WTC11 (cell line): ENCODE measurements around the gene GRM8. TPM values are rescaled to one million over a fixed set of nuclear protein-coding genes. Genes with fewer than 3 reads are reported as not detected.

Source experiments
- ATAC-seq: fragments of 200-7000 bp; cut with Tn5 transposase; 2 replicates; pipeline ENCODE4 v1.10.0; 2021; ENCODE audit warnings: mild to moderate bottlenecking, moderate library complexity
- CTCF ChIA-PET: fragments of 300-600 bp; sonication (Branson Sonifier 250); formaldehyde crosslinking; loops from one replicate; lab custom pipeline; 2021; ENCODE audit warnings: antibody characterized with exemption; lab: Charles Lee
- POLR2A ChIA-PET: fragments of 350-600 bp; sonication (Branson Sonifier 250); formaldehyde crosslinking; loops from one replicate; lab custom pipeline; 2021; ENCODE audit warnings: antibody characterized with exemption; lab: Charles Lee
- DNase-seq: peaks from one replicate; pipeline ENCODE4 v3.0.0; 2021; ENCODE audit warnings: low spot score
- H3K27ac Mint-ChIP-seq: 2 replicates; pipeline ENCODE4 v1.8.0; 2021; ENCODE audit warnings: mixed read lengths
- H3K27me3 Mint-ChIP-seq: 2 replicates; pipeline ENCODE4 v1.8.0; 2021; ENCODE audit warnings: low read depth, mild to moderate bottlenecking, moderate library complexity, mixed read lengths
- H3K36me3 Mint-ChIP-seq: 2 replicates; pipeline ENCODE4 v1.8.0; 2021; ENCODE audit warnings: mixed read lengths
- H3K4me1 Mint-ChIP-seq: 2 replicates; pipeline ENCODE4 v1.8.0; 2022; ENCODE audit warnings: mixed read lengths
- H3K4me3 Mint-ChIP-seq: 2 replicates; pipeline ENCODE4 v1.8.0; 2021; ENCODE audit warnings: mild to moderate bottlenecking, moderate library complexity, mixed read lengths
- H3K9me3 Mint-ChIP-seq: 2 replicates; pipeline ENCODE4 v1.8.0; 2021; ENCODE audit warnings: mixed read lengths
- ATF1 ChIP-seq: sonication (generic); formaldehyde crosslinking; IDR thresholded peaks from 2 replicates; pipeline ENCODE4 v1.8.1; 2023; ENCODE audit warnings: mild to moderate bottlenecking, moderate library complexity, missing genetic modification reagents
- ATF3 ChIP-seq: sonication (generic); formaldehyde crosslinking; conservative IDR thresholded peaks from 2 replicates; pipeline ENCODE4 v1.8.1; 2022; ENCODE audit warnings: mild to moderate bottlenecking, missing genetic modification reagents
- ATF6 ChIP-seq: sonication (generic); formaldehyde crosslinking; IDR thresholded peaks from 2 replicates; pipeline ENCODE4 v1.8.1; 2023; ENCODE audit warnings: mild to moderate bottlenecking, missing genetic modification reagents
- ERG ChIP-seq: fragments of 250-450 bp; sonication (Bioruptor Pico); IDR thresholded peaks from 2 replicates; pipeline ENCODE4 v1.8.0; 2021; ENCODE audit warnings: mild to moderate bottlenecking
- ETV6 ChIP-seq: sonication (generic); formaldehyde crosslinking; IDR thresholded peaks from 2 replicates; pipeline ENCODE4 v1.8.1; 2022; ENCODE audit warnings: mild to moderate bottlenecking, missing genetic modification reagents
- FOXJ3 ChIP-seq: sonication (generic); formaldehyde crosslinking; IDR thresholded peaks from 2 replicates; pipeline ENCODE4 v1.9.0; 2021; ENCODE audit warnings: missing genetic modification reagents, mild to moderate bottlenecking, borderline replicate concordance
- FOXP4 ChIP-seq: sonication (generic); formaldehyde crosslinking; IDR thresholded peaks from 2 replicates; pipeline ENCODE4 v1.8.0; 2022; ENCODE audit warnings: mild to moderate bottlenecking, missing genetic modification reagents
- IRF2 ChIP-seq: sonication (generic); formaldehyde crosslinking; IDR thresholded peaks from 2 replicates; pipeline ENCODE4 v1.8.0; 2022; ENCODE audit warnings: low read depth, missing genetic modification reagents, borderline replicate concordance
- MYBL2 ChIP-seq: sonication (generic); formaldehyde crosslinking; IDR thresholded peaks from 2 replicates; pipeline ENCODE4 v1.8.1; 2023; ENCODE audit warnings: mild to moderate bottlenecking, moderate library complexity, missing genetic modification reagents
- NFATC4 ChIP-seq: fragments of 250-450 bp; sonication (Bioruptor Pico); IDR thresholded peaks from 2 replicates; pipeline ENCODE4 v1.9.0; 2021; ENCODE audit warnings: mild to moderate bottlenecking
- RELA ChIP-seq: sonication (generic); formaldehyde crosslinking; IDR thresholded peaks from 2 replicates; pipeline ENCODE4 v1.8.1; 2022; ENCODE audit warnings: missing genetic modification reagents, mild to moderate bottlenecking, borderline replicate concordance
- STAT6 ChIP-seq: sonication (generic); formaldehyde crosslinking; conservative IDR thresholded peaks from 2 replicates; pipeline ENCODE4 v1.8.1; 2023; ENCODE audit warnings: mild to moderate bottlenecking, low read depth, missing genetic modification reagents, moderate library complexity
- TEAD4 ChIP-seq: sonication (generic); formaldehyde crosslinking; IDR thresholded peaks from 2 replicates; pipeline ENCODE4 v1.8.0; 2022; ENCODE audit warnings: mild to moderate bottlenecking, missing genetic modification reagents
- ZMAT4 ChIP-seq: fragments of 250-450 bp; sonication (Bioruptor Pico); IDR thresholded peaks from 2 replicates; pipeline ENCODE4 v1.9.0; 2021; ENCODE audit warnings: mild to moderate bottlenecking
- ZNF219 ChIP-seq: sonication (generic); formaldehyde crosslinking; IDR thresholded peaks from 2 replicates; pipeline ENCODE4 v1.8.0; 2023; ENCODE audit warnings: missing genetic modification reagents, mild to moderate bottlenecking, borderline replicate concordance
- ZNF532 ChIP-seq: fragments of 250-450 bp; sonication (Bioruptor Pico); IDR thresholded peaks from 2 replicates; pipeline ENCODE4 v1.9.0; 2021; ENCODE audit warnings: mild to moderate bottlenecking, borderline replicate concordance
- total RNA-seq: library from RNA; stranded (reverse); gene quantifications from 3 replicates; pipeline ENCODE4 v1.2.3, GENCODE V29; 2021

GRM8 gene
- total RNA-seq, 1 experiment from 2014 or later, result 2.3 TPM

GRCh38 chr7:126791306-126791705 is 461.4 kb downstream of the GRM8 start (continued):
- no peak for TF ChIP-seq STAT6
- TF ChIP-seq MYBL2 (CRISPR knock-in tag), result no peak
- TF ChIP-seq ETV6 (CRISPR knock-in tag), result no peak
- no peak for TF ChIP-seq IRF2 (CRISPR knock-in tag)
- TF ChIP-seq ZNF219 (CRISPR knock-in tag), result no peak
- no peak for TF ChIP-seq ZNF532 (CRISPR knock-in tag)
- no peak for TF ChIP-seq NFATC4 (CRISPR knock-in tag)
- TF ChIP-seq ATF3 (CRISPR knock-in tag), result no peak
- no peak for TF ChIP-seq ZMAT4
- no peak for TF ChIP-seq ERG

GRCh38 chr7:126790763-126791162 is 462.0 kb downstream of the GRM8 start:
- peaks cover 12% of the 10 kb centered on the region; the same call in 1 of the 2 replicates for H3K4me1 Mint-ChIP-seq
- H3K36me3 Mint-ChIP-seq, result no peaks in the 10 kb centered on the region
- no peak for ATAC-seq
- H3K9me3 Mint-ChIP-seq, result no peaks in the 10 kb centered on the region
- no peak for TF ChIP-seq FOXP4 (CRISPR knock-in tag)
- no peak for TF ChIP-seq TEAD4 (CRISPR knock-in tag)
- TF ChIP-seq ATF1, result no peak
- TF ChIP-seq NFATC4 (CRISPR knock-in tag), result no peak
- no peak for TF ChIP-seq FOXJ3
- no peak for TF ChIP-seq RELA (CRISPR knock-in tag)
- TF ChIP-seq ATF6, result no peak
- TF ChIP-seq ATF3 (CRISPR knock-in tag), result no peak
- H3K27me3 Mint-ChIP-seq, result peaks cover 3% of the 10 kb centered on the region; the same call in 1 of the 2 replicates
- CTCF ChIA-PET, result no interaction called here
- no peak overlapping the region for H3K4me3 Mint-ChIP-seq
- POLR2A ChIA-PET, result no interaction called here
- no peak for DNase-seq
- H3K27ac Mint-ChIP-seq, result no peak overlapping the region
